Activated CD4-positive, alpha-beta T cell treated with anti-CD3 and anti-CD28 coated beads, Interleukin-2, amount 50 U/mL, for 24 hours (primary cell): Measurements from ENCODE around the gene DPM3.
"Not testable (repeated sequence)": the region's sequence is repeated elsewhere in the genome, so short reads cannot be mapped to it uniquely, and the experiment has no call there.

Experiments
- DNase-seq, 2 donors: peaks; one replicate each; pipeline ENCODE4 v3.0.0-alpha.2; 2020; ENCODE audit warnings: low read depth in 1 of 2, low spot score in 1 of 2

The DPM3 gene

GRCh38 chr1:155160128-155160527 is 19.8 kb upstream of the DPM3 start:
- no peak for DNase-seq

GRCh38 chr1:155158991-155159390 is 18.7 kb upstream of the DPM3 start:
- DNase-seq = no peak

GRCh38 chr1:155155996-155156643 is 15.8 kb upstream of the DPM3 start:
- DNase-seq = not testable (repeated sequence)

GRCh38 chr1:155145491-155145890 is 5.2 kb upstream of the DPM3 start:
- no peak for DNase-seq

DNA sequence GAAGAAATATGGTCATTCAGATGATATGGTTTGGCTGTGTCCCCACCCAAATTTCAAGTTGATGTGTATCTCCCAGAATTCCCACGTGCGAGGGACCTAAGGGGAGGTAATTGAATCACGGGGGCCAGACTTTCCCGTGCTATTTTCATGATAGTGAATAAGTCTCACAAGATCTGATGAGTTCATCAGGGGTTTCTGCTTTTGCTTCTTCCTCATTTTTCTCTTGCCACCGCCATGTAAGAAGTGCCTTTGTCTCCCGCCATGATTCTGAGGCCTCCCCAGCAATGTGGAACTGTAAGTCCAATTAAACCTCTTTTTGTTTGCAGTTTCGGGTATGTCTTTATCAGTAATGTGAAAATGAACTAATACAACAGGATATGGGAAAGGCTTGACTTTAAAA is 1.4 kb upstream of the DPM3 start:
- no peak for DNase-seq

- DNase-seq = no peak
These were observed 261 bp upstream of the DPM3 start for GRCh38 chr1:155140630-155140953.

DNA sequence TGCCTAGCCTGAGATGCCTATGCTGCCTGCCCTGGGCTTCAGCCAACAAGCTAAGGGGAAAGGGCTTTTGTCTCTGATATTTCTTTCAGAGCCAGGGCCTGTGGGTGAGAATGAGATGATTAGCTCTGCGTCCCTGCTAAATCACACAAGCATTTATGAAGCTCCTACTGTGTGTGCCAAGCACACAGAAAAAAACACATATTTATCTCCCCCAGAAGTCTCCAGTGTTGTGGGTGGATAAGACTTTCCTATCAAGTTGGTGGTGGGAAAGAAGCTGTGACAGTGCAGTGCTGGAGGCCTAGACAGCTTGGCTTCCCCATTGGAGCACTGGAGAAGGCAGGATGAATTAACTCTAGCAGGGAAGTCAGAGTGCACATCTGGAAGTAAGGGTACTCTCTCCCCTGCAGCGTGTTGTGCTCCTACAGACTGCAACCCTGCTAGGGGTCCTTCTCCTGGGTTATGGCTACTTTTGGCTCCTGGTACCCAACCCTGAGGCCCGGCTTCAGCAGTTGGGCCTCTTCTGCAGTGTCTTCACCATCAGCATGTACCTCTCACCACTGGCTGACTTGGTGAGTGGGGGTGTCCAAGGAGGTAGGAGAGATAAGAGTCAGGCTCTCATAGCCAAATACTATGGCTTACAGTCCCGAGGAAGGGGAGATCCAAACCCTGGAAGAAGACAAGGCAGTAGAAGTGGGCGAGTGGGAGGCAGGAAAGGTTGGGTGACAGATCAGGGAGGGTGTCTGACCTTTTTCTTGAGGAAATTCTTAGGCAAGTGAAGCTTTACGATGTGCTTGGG is 3.0 kb downstream of the DPM3 start:
- no peak for DNase-seq

DNA sequence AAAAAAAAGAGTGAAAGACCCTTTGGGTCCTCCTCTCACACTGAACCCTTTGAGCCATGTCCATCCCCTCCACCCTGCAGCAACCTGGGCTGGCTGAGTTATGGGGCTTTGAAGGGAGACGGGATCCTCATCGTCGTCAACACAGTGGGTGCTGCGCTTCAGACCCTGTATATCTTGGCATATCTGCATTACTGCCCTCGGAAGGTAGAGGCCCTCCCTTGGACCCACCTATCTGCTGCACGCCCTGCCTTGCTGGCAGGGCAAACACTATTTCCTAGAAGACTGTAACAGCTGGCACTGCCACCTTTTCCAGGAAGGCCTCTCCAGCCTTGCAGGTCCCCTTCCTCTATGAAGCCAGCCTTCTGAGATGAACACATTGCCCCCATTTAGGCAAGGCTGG is 3.6 kb downstream of the DPM3 start:
- no peak for DNase-seq

DNA sequence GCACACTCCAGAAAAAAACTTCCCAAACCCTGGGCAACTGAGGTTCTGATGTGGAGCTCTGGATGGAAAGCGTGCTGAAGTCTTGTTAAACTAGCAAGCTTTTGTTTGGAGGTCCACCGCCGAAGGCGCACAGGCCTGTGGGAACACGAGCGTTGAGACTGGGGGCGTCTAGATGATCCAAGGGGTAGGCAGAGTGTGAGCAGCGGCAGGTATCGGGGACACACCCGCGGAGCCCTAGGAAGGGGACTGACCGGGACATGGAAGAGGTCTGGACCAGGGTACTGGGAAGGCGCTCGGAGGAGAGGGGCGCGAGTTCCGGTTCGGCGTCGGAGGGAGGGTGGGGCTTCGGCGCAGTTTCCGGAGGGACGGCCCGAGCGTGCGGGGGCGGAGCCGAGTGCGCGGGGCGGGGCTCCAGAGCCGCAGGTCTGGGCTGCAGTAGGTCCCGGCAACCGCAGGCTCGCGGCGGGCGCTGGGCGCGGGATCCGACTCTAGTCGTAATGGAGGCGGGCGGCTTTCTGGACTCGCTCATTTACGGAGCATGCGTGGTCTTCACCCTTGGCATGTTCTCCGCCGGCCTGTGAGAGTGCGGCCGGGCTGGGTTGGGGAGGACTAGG is 4.8 kb downstream of the DPM3 start, which contains the start of gene SLC50A1:
TSS of gene SLC50A1 (plus strand) at position 438 of the 614 bp plus-strand sequence. CDS start at position 498, 60 bp downstream.
- peak; percentile 82 to 89 for DNase-seq

- DNase-seq = peak; percentile 50 to 70
These were observed 5.4 kb downstream of the DPM3 start for GRCh38 chr1:155134880-155135414.

DNA sequence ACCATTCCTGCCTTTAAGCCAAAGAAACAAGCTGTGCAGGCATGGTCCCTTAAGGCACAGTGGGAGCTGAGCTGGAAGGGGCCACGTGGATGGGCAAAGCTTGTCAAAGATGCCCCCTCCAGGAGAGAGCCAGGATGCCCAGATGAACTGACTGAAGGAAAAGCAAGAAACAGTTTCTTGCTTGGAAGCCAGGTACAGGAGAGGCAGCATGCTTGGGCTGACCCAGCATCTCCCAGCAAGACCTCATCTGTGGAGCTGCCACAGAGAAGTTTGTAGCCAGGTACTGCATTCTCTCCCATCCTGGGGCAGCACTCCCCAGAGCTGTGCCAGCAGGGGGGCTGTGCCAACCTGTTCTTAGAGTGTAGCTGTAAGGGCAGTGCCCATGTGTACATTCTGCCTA is 6.0 kb downstream of the DPM3 start:
- DNase-seq = no peak

- DNase-seq = no peak
These were observed 6.5 kb downstream of the DPM3 start for GRCh38 chr1:155133799-155134281.

GRCh38 chr1:155131856-155132255 is 8.5 kb downstream of the DPM3 start:
- DNase-seq = no peak

DNA sequence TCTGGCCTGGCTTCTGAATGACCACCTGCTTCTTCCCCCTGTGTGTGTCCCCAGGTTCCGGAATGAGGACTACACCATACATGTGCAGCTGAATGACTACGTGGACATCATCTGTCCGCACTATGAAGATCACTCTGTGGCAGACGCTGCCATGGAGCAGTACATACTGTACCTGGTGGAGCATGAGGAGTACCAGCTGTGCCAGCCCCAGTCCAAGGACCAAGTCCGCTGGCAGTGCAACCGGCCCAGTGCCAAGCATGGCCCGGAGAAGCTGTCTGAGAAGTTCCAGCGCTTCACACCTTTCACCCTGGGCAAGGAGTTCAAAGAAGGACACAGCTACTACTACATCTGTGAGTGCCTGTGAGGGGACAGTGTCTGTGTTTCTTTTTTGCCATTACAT is 9.0 kb downstream of the DPM3 start:
- DNase-seq = no peak

- DNase-seq = no peak
These were observed 9.9 kb downstream of the DPM3 start for GRCh38 chr1:155130272-155131006.

DNA sequence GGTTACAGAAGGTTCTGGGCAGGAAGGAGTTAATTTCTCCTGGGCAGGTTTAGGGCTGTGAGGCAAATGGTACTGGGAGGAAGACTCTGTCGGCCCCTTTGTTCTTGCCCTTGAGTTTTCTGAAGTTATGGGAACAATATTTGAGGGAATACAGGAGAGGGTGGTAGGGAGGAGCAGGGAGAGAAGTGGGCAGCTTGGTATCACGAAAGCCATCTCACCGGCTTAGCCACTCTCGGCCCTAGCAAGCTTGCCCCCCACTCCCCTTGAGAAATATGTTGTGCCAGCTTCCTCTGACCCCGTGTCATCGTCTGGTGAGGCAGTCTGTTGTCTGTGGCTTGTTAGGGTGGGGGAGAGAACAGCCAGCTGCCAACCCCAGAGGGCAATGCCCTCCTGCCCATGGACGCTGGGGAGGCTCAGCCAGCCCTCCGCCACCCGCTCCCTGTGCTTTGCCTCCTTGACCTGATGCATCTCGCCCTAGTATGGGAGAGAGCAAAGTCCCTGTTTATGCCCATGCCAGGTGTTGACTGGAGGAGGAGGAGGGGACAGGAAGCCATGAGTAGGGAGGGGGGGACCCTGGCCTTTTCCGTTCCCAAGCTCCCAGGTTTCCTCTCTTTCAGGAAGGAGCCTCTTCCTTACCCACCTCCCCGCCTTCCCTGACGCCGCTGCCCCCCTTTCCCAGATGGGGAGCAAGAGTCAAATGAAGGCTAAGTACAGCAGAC is 11.4 kb downstream of the DPM3 start:
- no peak for DNase-seq

DNA sequence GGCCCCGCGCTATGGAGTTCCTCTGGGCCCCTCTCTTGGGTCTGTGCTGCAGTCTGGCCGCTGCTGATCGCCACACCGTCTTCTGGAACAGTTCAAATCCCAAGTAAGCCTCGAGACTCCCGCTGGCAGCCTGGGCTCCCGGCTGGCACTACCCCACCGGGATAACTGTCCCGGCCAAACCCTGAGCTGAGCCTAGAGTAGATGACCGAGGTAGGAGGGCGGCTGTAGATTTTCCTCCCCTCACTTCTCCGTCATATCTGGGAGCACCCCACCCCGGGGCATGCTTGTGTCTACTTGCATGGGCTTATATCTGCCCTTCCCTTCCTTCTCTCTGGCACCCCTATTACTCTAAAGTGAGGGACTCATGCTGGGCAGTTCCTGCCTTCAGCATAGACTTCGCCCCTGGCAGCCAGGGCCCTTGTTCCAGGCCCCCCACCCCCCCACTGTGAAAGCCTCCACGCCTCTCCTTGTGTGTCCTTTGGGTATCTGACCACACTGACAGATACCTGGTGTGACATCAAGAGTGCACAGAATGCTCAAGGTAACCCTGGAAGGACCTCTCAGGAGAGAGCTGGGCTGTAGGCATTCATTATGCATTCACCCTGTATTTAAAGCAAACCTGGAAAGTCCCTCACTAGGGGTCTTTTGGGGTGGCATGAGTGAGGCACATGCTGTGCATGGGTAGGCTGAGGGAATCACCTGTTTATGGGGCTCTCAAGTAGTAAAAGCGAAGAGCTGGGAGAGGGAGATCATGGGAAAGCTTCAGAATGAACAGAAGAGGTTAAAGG is 12.2 kb downstream of the DPM3 start:
- DNase-seq = no peak

GRCh38 chr1:155127105-155127966 is 13.0 kb downstream of the DPM3 start, which contains the start of gene EFNA1:
Gene EFNA1 (plus strand): TSS chr1:155127876. CDS start chr1:155127978, 102 bp downstream.
- no peak for DNase-seq
